H1 (cell line): ENCODE measurements around the gene DYRK1A. TPM values are rescaled to one million over a fixed set of nuclear protein-coding genes. Genes with fewer than 3 reads are reported as not detected.
A peak's percentile ranks its signal among the peaks of the same experiment; 100 is the strongest.

Experiments
- CTCF ChIA-PET: fragments of 300-600 bp; sonication (Branson Sonifier 250); formaldehyde crosslinking; loops from one replicate; lab custom pipeline; 2021; ENCODE audit not compliant: partially characterized antibody; lab: Charles Lee
- POLR2A ChIA-PET: fragments of 300-600 bp; sonication (Branson Sonifier 250); formaldehyde crosslinking; loops from one replicate; lab custom pipeline; 2021; ENCODE audit warnings: inconsistent platforms; ENCODE audit not compliant: partially characterized antibody; lab: Charles Lee
- DNase-seq, 2 experiments: peaks; one replicate each; pipeline versions ENCODE4 v3.0.0 to v3.0.0-alpha.2; 2010 to 2022; ENCODE audit warnings: low spot score in 2 of 2, low read depth in 1 of 2, mixed read lengths in 1 of 2
- FAIRE-seq: peaks from 2 replicates; lab custom pipeline; 2011; peaks lifted over from hg19 to GRCh38; lab: Jason Lieb, UNC
- H2AFZ ChIP-seq: 2 replicates; pipeline ENCODE4 v1.8.1; 2012; ENCODE audit warnings: low read length, inconsistent platforms
- H2AK5ac ChIP-seq: 2 replicates; pipeline ENCODE4 v1.6.1; 2013; ENCODE audit warnings: low read depth, low read length
- H2BK120ac ChIP-seq: replicated peaks from 2 replicates; pipeline ENCODE3; 2013; ENCODE audit warnings: low read depth, low read length, inconsistent platforms
- H2BK12ac ChIP-seq: 2 replicates; pipeline ENCODE4 v1.6.1; 2013; ENCODE audit warnings: low read depth, low read length
- H2BK15ac ChIP-seq: 2 replicates; pipeline ENCODE4 v1.6.1; 2013; ENCODE audit warnings: low read length
- H2BK20ac ChIP-seq: 2 replicates; pipeline ENCODE4 v1.6.1; 2013; ENCODE audit warnings: low read length
- H2BK5ac ChIP-seq: 2 replicates; pipeline ENCODE4 v1.6.1; 2013; ENCODE audit warnings: low read depth, low read length
- H3K14ac ChIP-seq: 2 replicates; pipeline ENCODE4 v1.6.1; 2013; ENCODE audit warnings: inconsistent platforms; ENCODE audit not compliant: insufficient read length
- H3K18ac ChIP-seq: 2 replicates; pipeline ENCODE4 v1.6.1; 2013; ENCODE audit warnings: low read length; ENCODE audit errors: extremely low read depth
- H3K23ac ChIP-seq: 2 replicates; pipeline ENCODE4 v1.6.1; 2013; ENCODE audit warnings: inconsistent platforms; ENCODE audit not compliant: insufficient read length
- H3K23me2 ChIP-seq: 2 replicates; pipeline ENCODE4 v1.6.1; 2013; ENCODE audit warnings: low read depth, low read length
- H3K27ac ChIP-seq: 2 replicates; pipeline ENCODE4 v1.6.1; 2011; ENCODE audit warnings: low read depth, low read length, inconsistent platforms
- H3K27me3 ChIP-seq, 4 experiments: replicated peaks in 1 of 4; 1 replicate in 1 of 4; 2 replicates in 3 of 4; pipeline versions ENCODE4 v1.6.1 to v1.8.1; 2011 to 2013; ENCODE audit warnings: low read length in 3 of 4, mild to moderate bottlenecking in 3 of 4, inconsistent platforms in 2 of 4, mixed read lengths in 2 of 4, moderate library complexity in 1 of 4; ENCODE audit not compliant: control insufficient read depth in 3 of 4, insufficient read depth in 3 of 4; ENCODE audit errors: extremely low read depth in 1 of 4
- H3K36me3 ChIP-seq, 4 experiments: 2 replicates each; pipeline versions ENCODE4 v1.6.1 to v1.8.1; 2011 to 2013; ENCODE audit warnings: mild to moderate bottlenecking in 4 of 4, low read length in 3 of 4, moderate library complexity in 2 of 4, control low read depth in 1 of 4, inconsistent platforms in 1 of 4; ENCODE audit not compliant: insufficient read depth in 4 of 4, control insufficient read depth in 2 of 4
- H3K4ac ChIP-seq: replicated peaks from 2 replicates; pipeline ENCODE3; 2013; ENCODE audit warnings: low read length, low read depth, mixed read lengths, inconsistent platforms; ENCODE audit not compliant: insufficient read length
- H3K4me1 ChIP-seq, 4 experiments: replicated peaks in 1 of 4; 1 replicate in 1 of 4; 2 replicates in 3 of 4; pipeline versions ENCODE4 v1.6.1 to v1.8.1; 2011 to 2013; ENCODE audit warnings: low read length in 3 of 4, inconsistent platforms in 2 of 4, mixed read lengths in 1 of 4; ENCODE audit not compliant: insufficient read depth in 4 of 4, control insufficient read depth in 3 of 4
- H3K4me2 ChIP-seq, 2 experiments: 2 replicates each; pipeline versions ENCODE4 v1.6.1 to v1.8.1; 2011 to 2013; ENCODE audit warnings: low read depth in 2 of 2, low read length in 2 of 2, control low read depth in 1 of 2, inconsistent platforms in 1 of 2, mild to moderate bottlenecking in 1 of 2; ENCODE audit not compliant: insufficient read depth in 1 of 2
- H3K4me3 ChIP-seq, 4 experiments: fragments of 200-600, 300-600 bp in 1 of 4; sonication (generic), shearing (Covaris generic), sonication (Bioruptor Twin) in 1 of 4; 2 replicates each; pipeline versions ENCODE4 v1.5.1 to v1.8.1; 2011 to 2016; ENCODE audit warnings: low read length in 4 of 4, low read depth in 3 of 4, control low read depth in 2 of 4, inconsistent platforms in 2 of 4, mild to moderate bottlenecking in 2 of 4, mixed read lengths in 1 of 4, moderate library complexity in 1 of 4; ENCODE audit not compliant: insufficient read depth in 2 of 4; ENCODE audit errors: extremely low read depth in 1 of 4
- H3K56ac ChIP-seq: replicated peaks from 2 replicates; pipeline ENCODE3; 2013; ENCODE audit warnings: low read depth, mild to moderate bottlenecking, mixed read lengths, low read length, inconsistent platforms; ENCODE audit not compliant: insufficient read length
- H3K79me1 ChIP-seq: 2 replicates; pipeline ENCODE4 v1.6.1; 2013; ENCODE audit warnings: low read depth, low read length, control low read depth
- H3K79me2 ChIP-seq, 2 experiments: 2 replicates each; pipeline versions ENCODE4 v1.6.1 to v1.8.1; 2012 to 2013; ENCODE audit warnings: low read length in 2 of 2, mild to moderate bottlenecking in 2 of 2, inconsistent platforms in 1 of 2; ENCODE audit not compliant: insufficient read depth in 2 of 2, control insufficient read depth in 1 of 2
- H3K9ac ChIP-seq, 4 experiments: replicated peaks in 1 of 4; 1 replicate in 1 of 4; 2 replicates in 3 of 4; pipeline versions ENCODE4 v1.6.1 to v1.8.1; 2011 to 2013; ENCODE audit warnings: low read depth in 3 of 4, low read length in 3 of 4, control low read depth in 2 of 4, mild to moderate bottlenecking in 2 of 4, moderate library complexity in 2 of 4, inconsistent platforms in 1 of 4; ENCODE audit errors: extremely low read depth in 1 of 4
- H3K9me3 ChIP-seq, 2 experiments: 2 replicates each; pipeline versions ENCODE4 v1.6.1 to v1.8.1; 2012 to 2013; ENCODE audit warnings: mild to moderate bottlenecking in 2 of 2, moderate library complexity in 2 of 2, control low read depth in 1 of 2, inconsistent platforms in 1 of 2, low read depth in 1 of 2, low read length in 1 of 2, mixed read lengths in 1 of 2; ENCODE audit not compliant: insufficient read depth in 2 of 2
- H4K20me1 ChIP-seq, 2 experiments: replicated peaks in 1 of 2; 2 replicates each; pipeline versions ENCODE3 to v1.8.1; 2011 to 2013; ENCODE audit warnings: inconsistent platforms in 2 of 2, low read length in 2 of 2, mild to moderate bottlenecking in 1 of 2; ENCODE audit not compliant: insufficient read depth in 2 of 2, control insufficient read depth in 1 of 2
- H4K5ac ChIP-seq: 2 replicates; pipeline ENCODE4 v1.6.1; 2013; ENCODE audit warnings: low read length, low read depth, mixed read lengths, inconsistent platforms; ENCODE audit not compliant: insufficient read length
- H4K8ac ChIP-seq: 2 replicates; pipeline ENCODE4 v1.8.0; 2013; ENCODE audit warnings: mild to moderate bottlenecking, moderate library complexity, low read length, inconsistent platforms; ENCODE audit not compliant: insufficient read depth; ENCODE audit errors: extremely low read depth
- H4K91ac ChIP-seq: replicated peaks from 2 replicates; pipeline ENCODE3; 2013; ENCODE audit warnings: low read length, mixed read lengths, inconsistent platforms; ENCODE audit not compliant: insufficient read length
- CEBPB ChIP-seq: IDR thresholded peaks from 2 replicates; pipeline ENCODE4 v1.6.1; 2012; ENCODE audit warnings: low read depth, low read length
- HDAC6 ChIP-seq: IDR thresholded peaks from one replicate; pipeline ENCODE4 v1.7.1; 2012; ENCODE audit warnings: low read depth, mild to moderate bottlenecking, inconsistent platforms, low read length, moderate library complexity
- KDM1A ChIP-seq: fragments of 200-600, 300-600 bp; sonication (generic); IDR thresholded peaks from 2 replicates; pipeline ENCODE4 v1.7.1; 2016; ENCODE audit warnings: mild to moderate bottlenecking, low read length, borderline replicate concordance
- KDM4A ChIP-seq: IDR thresholded peaks from one replicate; pipeline ENCODE4 v1.7.1; 2012; ENCODE audit warnings: low read depth, mild to moderate bottlenecking, moderate library complexity, low read length, inconsistent platforms; ENCODE audit not compliant: severe bottlenecking
- KDM5A ChIP-seq: fragments of 200-600 bp; IDR thresholded peaks from 2 replicates; pipeline ENCODE4 v1.7.1; 2012; ENCODE audit warnings: mild to moderate bottlenecking, low read length, inconsistent platforms, mixed read lengths
- POU5F1 ChIP-seq: IDR thresholded peaks from 2 replicates; pipeline ENCODE4 v1.6.1; 2011; ENCODE audit warnings: low read depth, mild to moderate bottlenecking, low read length, moderate library complexity
- RXRA ChIP-seq: IDR thresholded peaks from 2 replicates; pipeline ENCODE4 v1.6.1; 2011; ENCODE audit warnings: low read depth, mild to moderate bottlenecking, low read length, moderate library complexity; ENCODE audit not compliant: insufficient read depth
- SP4 ChIP-seq: IDR thresholded peaks from 2 replicates; pipeline ENCODE4 v1.6.1; 2012; ENCODE audit warnings: low read length, inconsistent platforms
- TEAD4 ChIP-seq: IDR thresholded peaks from 2 replicates; pipeline ENCODE4 v1.6.1; 2012; ENCODE audit warnings: low read depth, low read length, inconsistent platforms, mixed read lengths
- YY1 ChIP-seq: IDR thresholded peaks from 2 replicates; pipeline ENCODE4 v1.6.1; 2011; ENCODE audit warnings: low read depth, mild to moderate bottlenecking, low read length
- WGBS, 2 experiments: shearing (Covaris generic) in 1 of 2; methylation state at CpG; one replicate each; pipeline versions ENCODE4 v1.1.6 to v1.1.7; 2013 to 2015; ENCODE audit warnings: low lambda C conversion rate in 2 of 2, mixed read lengths in 2 of 2, inconsistent platforms in 1 of 2, low coverage in 1 of 2, missing lambda C conversion rate in 1 of 2; ENCODE audit not compliant: insufficient replicate concordance in 2 of 2, insufficient coverage in 1 of 2, insufficient read length in 1 of 2; ENCODE audit errors: extremely low coverage in 1 of 2, missing lambda C conversion rate in 1 of 2; 5-methylcytosine and 5-hydroxymethylcytosine counted together
- polyA plus RNA-seq, 7 experiments: library from polyadenylated mRNA; depleted of rRNA in 3 of 7; stranded (reverse) in 5 of 7; unstranded in 2 of 7; fragments of >200 nt in 5 of 7; fragments of 200-250 nt in 2 of 7; gene quantifications; 1 replicate in 5 of 7; 2 replicates in 1 of 7; 4 replicates in 1 of 7; pipeline versions ENCODE4 v1.2.1 to v1.2.3, GENCODE V29; 2011 to 2013; ENCODE audit warnings: missing spikeins in 2 of 7, mixed read lengths in 2 of 7
- total RNA-seq: library from RNA; stranded (reverse); fragmentation: NEBNext Ultra II Directional; extraction: Animal tissue kit (Norgen Biotek cat#: 25700); gene quantifications from 2 replicates; pipeline ENCODE4 v1.2.1, GENCODE V29; 2021
- TF ChIP-seq, protein P1 (sequence below), 3 experiments: IDR thresholded peaks; 1 replicate in 2 of 3; 2 replicates in 1 of 3; pipeline versions ENCODE4 v1.5.1 to v1.6.1; 2011; ENCODE audit warnings: low read length in 3 of 3, mild to moderate bottlenecking in 3 of 3, inconsistent platforms in 2 of 3, low read depth in 1 of 3, moderate library complexity in 1 of 3; ENCODE audit not compliant: insufficient read depth in 1 of 3; ENCODE audit errors: control extremely low read depth in 1 of 3

DYRK1A gene
- total and polyA plus RNA-seq, 2 of the 8 experiments (the other 6 are each of a cell fraction or from before 2014, with no cell fraction given): 61.1 to 62.2 TPM

DNA sequence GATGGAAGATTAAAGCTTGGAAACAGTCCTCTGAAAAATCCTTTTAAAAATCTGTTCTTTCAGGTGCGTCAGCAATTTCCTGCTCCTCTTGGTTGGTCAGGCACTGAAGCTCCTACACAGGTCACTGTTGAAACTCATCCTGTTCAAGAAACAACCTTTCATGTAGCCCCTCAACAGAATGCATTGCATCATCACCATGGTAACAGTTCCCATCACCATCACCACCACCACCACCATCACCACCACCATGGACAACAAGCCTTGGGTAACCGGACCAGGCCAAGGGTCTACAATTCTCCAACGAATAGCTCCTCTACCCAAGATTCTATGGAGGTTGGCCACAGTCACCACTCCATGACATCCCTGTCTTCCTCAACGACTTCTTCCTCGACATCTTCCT lies 145.3 kb downstream of the DYRK1A start:
- H3K4me3 ChIP-seq: no peak overlapping the region
- peaks cover 0 to 12% (median 9%) of the 10 kb centered on the region in 4 experiments; a peak in 5 of 7 replicates for H3K4me1 ChIP-seq
- no peak overlapping the region for H2BK120ac ChIP-seq
- H3K56ac ChIP-seq: no peak overlapping the region
- CTCF ChIA-PET: interaction anchor here (0.7 to 2.2 kb wide), 9 partner anchors 9 to 130 kb away, joined by 3 to 7 read pairs (median 4); no protein-coding TSS in a partner anchor
- WGBS, 2 experiments: 97% methylated on average over 5 of the region's 5 CpGs; no CpG with 5 or more reads in 1 of the 2 experiments
- no peak overlapping the region for H3K18ac ChIP-seq
- H3K36me3 ChIP-seq: peaks cover 22 to 70% (median 48%) of the 10 kb centered on the region in 4 experiments
- H3K9ac ChIP-seq: no peak overlapping the region
- H2AK5ac ChIP-seq: no peak overlapping the region
- H3K23ac ChIP-seq: no peak overlapping the region
- no peak overlapping the region for H3K4ac ChIP-seq
- peaks cover 1% of the 10 kb centered on the region; the same call in 1 of the 2 replicates for H3K23me2 ChIP-seq
- H2BK12ac ChIP-seq: no peak overlapping the region
- H4K5ac ChIP-seq: no peak overlapping the region
- POLR2A ChIA-PET: interaction anchor here (1.1 to 1.6 kb wide), 3 partner anchors 9 to 19 kb away, joined by 3 to 6 read pairs (median 3); no protein-coding TSS in a partner anchor
- no peak overlapping the region for H3K14ac ChIP-seq
- H3K27ac ChIP-seq: no peak overlapping the region
- H3K4me2 ChIP-seq: no peak overlapping the region
- no peaks in the 10 kb centered on the region for H3K27me3 ChIP-seq
- no peak overlapping the region for H2AFZ ChIP-seq
- no peak for FAIRE-seq
- H3K9me3 ChIP-seq: no peaks in the 10 kb centered on the region
- no peak overlapping the region for H2BK15ac ChIP-seq
- H4K20me1 ChIP-seq: no peaks in the 10 kb centered on the region
- no peak overlapping the region for H4K91ac ChIP-seq
- H2BK20ac ChIP-seq: no peak overlapping the region
- no peak overlapping the region; the same call in 1 of the 2 replicates for H4K8ac ChIP-seq
- no peaks in the 10 kb centered on the region for H3K79me1 ChIP-seq
- DNase-seq: no peak
- H3K79me2 ChIP-seq: peaks cover 3 to 26% of the 10 kb centered on the region in 2 experiments; a peak in 2 of 4 replicates
- H2BK5ac ChIP-seq: peak overlapping the region; percentile 21; the same call in 1 of the 2 replicates
- TF ChIP-seq KDM1A (no peak), RXRA (no peak), KDM5A (no peak), HDAC6 (no peak), CEBPB (no peak), KDM4A (no peak), POU5F1 (no peak), SP4 (no peak), YY1 (no peak), TEAD4 (no peak)
- TF ChIP-seq, protein P1, sequence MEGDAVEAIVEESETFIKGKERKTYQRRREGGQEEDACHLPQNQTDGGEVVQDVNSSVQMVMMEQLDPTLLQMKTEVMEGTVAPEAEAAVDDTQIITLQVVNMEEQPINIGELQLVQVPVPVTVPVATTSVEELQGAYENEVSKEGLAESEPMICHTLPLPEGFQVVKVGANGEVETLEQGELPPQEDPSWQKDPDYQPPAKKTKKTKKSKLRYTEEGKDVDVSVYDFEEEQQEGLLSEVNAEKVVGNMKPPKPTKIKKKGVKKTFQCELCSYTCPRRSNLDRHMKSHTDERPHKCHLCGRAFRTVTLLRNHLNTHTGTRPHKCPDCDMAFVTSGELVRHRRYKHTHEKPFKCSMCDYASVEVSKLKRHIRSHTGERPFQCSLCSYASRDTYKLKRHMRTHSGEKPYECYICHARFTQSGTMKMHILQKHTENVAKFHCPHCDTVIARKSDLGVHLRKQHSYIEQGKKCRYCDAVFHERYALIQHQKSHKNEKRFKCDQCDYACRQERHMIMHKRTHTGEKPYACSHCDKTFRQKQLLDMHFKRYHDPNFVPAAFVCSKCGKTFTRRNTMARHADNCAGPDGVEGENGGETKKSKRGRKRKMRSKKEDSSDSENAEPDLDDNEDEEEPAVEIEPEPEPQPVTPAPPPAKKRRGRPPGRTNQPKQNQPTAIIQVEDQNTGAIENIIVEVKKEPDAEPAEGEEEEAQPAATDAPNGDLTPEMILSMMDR (IDR thresholded peaks at IDR 0.05; ENCODE audit: control extremely low read depth in 1 of 3, insufficient read depth in 1 of 3, low read depth in 1 of 3, low read length in 3 of 3): no peak
